Measurements from ENCODE around the gene SYNE1.

The SYNE1 gene

GRCh38 chr6:152226119-152226518 lies 411.0 kb downstream of the SYNE1 start:
- CTCF ChIA-PET = interaction anchor here (1.1 to 1.3 kb wide), 2 partner anchors 20 to 76 kb away, joined by 4 read pairs; no protein-coding TSS in a partner anchor
- no peak for TF ChIP-seq CTCF (IDR thresholded peaks at IDR 0.05; ENCODE audit: insufficient read depth, low read length, missing control alignments)
- POLR2A ChIA-PET = no interaction called here
- H3K4me3 ChIP-seq (ENCODE audit: low read depth, low read length) = no peak overlapping the region
- no peak for DNase-seq (ENCODE audit: low read depth, low spot score)

DNA sequence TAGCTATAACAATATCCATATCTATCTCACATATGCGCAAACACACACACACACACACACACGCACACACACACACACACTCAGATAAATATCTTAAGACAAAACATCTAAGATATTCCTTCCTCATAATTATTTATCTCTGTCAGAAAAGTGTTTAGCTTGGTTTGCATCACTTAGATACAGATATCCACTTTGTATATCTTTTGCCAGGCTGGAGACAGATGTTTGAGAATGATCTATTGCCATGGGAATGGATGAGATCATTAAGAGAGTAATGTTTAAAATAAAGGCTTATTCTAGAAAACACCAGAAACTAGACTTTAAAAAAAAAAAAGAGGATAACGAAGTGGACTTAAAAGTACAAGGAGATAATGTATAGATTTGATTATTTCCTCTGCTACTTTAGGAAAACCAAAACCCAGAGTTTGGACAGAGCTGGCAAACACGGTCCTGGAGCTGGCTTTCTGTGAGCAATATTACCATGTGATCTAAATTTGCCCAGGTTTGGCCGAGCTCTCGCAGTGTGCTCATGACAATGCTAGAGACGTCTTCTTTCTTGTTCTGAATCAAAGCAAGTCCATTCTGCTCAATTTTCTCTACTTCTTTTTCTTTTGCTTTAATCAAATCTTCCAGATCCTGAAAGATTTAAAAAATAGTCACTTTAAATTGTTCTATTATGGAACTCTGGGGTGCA lies 411.8 kb downstream of the SYNE1 start:
- no peak overlapping the region for H3K4me3 ChIP-seq (ENCODE audit: low read depth, low read length)
- no peak for DNase-seq (ENCODE audit: low read depth, low spot score)
- ChIA-PET CTCF (interaction anchor here (1.3 kb wide), 1 partner anchor 19 kb away, joined by 4 read pairs; no protein-coding TSS in a partner anchor), POLR2A (no interaction called here)
- TF ChIP-seq CTCF (IDR thresholded peaks at IDR 0.05; ENCODE audit: insufficient read depth, low read length, missing control alignments) = no peak

DNA sequence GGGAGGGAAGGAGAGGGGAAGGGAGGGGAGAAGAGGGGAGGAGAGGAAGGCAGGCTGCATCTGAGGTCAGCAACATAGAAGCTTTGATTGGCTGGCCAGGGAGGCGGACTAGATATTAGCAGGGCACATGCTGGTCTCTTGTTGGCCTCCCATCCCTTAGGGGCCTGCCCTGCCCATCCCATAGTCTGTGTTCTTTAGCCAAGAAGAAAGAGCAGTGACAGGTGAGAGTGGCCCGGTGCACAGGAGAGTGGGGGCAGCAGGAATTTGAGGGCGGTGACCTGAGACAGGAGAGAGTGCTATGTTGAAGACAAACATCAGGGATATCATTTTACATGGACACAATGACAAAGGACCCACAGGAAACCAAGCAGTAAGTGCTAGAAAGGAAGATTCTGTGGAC lies 413.5 kb downstream of the SYNE1 start:
- DNase-seq (ENCODE audit: low read depth, low spot score) = no peak
- TF ChIP-seq CTCF (IDR thresholded peaks at IDR 0.05; ENCODE audit: insufficient read depth, low read length, missing control alignments) = no peak
- ChIA-PET CTCF (no interaction called here), POLR2A (no interaction called here)
- H3K4me3 ChIP-seq (ENCODE audit: low read depth, low read length) = no peak overlapping the region

GRCh38 chr6:152221806-152222628 lies 415.1 kb downstream of the SYNE1 start:
- TF ChIP-seq CTCF (IDR thresholded peaks at IDR 0.05; ENCODE audit: insufficient read depth, low read length, missing control alignments) = no peak
- no peak for DNase-seq (ENCODE audit: low read depth, low spot score)
- CTCF ChIA-PET = interaction anchor here (0.9 kb wide), 1 partner anchor 16 kb away, joined by 3 read pairs; no protein-coding TSS in a partner anchor
- POLR2A ChIA-PET = no interaction called here
- H3K4me3 ChIP-seq (ENCODE audit: low read depth, low read length) = no peak overlapping the region

DNA sequence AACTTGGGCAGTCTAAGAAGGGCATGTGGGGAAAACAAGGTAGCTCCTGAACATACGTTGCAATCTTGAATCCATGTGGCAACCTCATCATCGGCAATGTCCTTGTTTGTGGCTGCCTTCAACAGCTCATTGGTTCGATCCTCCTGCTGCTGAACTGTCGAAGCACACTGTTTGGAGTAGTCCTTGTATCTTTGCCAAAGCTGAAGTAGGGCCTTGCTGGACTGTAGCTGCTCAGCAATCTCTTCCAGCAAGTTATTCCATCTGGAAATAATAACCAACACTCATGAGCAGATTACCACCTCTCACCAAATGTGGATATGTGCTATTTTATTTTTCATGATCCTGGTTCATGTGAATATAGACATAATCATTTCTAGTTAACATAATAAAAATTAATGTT lies 416.4 kb downstream of the SYNE1 start:
- no peak for DNase-seq (ENCODE audit: low read depth, low spot score)
- POLR2A ChIA-PET = no interaction called here
- H3K4me3 ChIP-seq (ENCODE audit: low read depth, low read length) = no peak overlapping the region
- CTCF ChIA-PET = interaction anchor here (0.8 to 2.0 kb wide), 3 partner anchors 10 to 14 kb away, joined by 3 to 8 read pairs (median 4); no protein-coding TSS in a partner anchor
- TF ChIP-seq CTCF (IDR thresholded peaks at IDR 0.05; ENCODE audit: insufficient read depth, low read length, missing control alignments) = no peak

DNA sequence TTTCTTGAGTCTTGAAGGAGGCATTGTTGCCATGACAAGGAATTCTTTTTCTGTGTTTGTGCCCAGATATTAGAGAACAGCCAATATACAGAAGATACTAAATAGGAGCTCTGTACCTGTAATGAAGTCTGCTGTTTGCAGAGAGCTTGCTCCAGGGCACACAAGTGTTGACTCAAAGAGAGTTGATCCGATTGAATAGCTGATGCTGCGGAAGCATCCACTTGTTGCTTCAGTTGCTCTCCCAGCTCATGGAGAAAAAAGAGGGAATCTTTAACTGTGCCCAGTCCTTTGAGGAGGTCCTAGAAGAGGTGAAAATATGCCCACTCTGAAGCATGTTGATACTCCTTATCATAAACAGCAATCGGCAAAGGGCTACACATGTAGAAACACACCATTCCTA lies 418.3 kb downstream of the SYNE1 start:
- ChIA-PET POLR2A (no interaction called here), CTCF (no interaction called here)

More for the DNA sequence above, 418.3 kb downstream of the SYNE1 start:
- H3K4me3 ChIP-seq (ENCODE audit: low read depth, low read length) = no peak overlapping the region
- TF ChIP-seq CTCF (IDR thresholded peaks at IDR 0.05; ENCODE audit: insufficient read depth, low read length, missing control alignments) = no peak
- DNase-seq (ENCODE audit: low read depth, low spot score) = no peak
